GM18907 (cell line): ENCODE results near the gene UVSSA.
"Not testable (repeated sequence)": the region's sequence is repeated elsewhere in the genome, so short reads cannot be mapped to it uniquely, and the experiment has no call there.

Experiments
- ATAC-seq: cut with Tn5 transposase; IDR thresholded peaks from one replicate; pipeline ENCODE4 v1.9.1; 2021; ENCODE audit warnings: mild to moderate bottlenecking, moderate library complexity; ENCODE audit not compliant: unreplicated experiment

Gene UVSSA

DNA sequence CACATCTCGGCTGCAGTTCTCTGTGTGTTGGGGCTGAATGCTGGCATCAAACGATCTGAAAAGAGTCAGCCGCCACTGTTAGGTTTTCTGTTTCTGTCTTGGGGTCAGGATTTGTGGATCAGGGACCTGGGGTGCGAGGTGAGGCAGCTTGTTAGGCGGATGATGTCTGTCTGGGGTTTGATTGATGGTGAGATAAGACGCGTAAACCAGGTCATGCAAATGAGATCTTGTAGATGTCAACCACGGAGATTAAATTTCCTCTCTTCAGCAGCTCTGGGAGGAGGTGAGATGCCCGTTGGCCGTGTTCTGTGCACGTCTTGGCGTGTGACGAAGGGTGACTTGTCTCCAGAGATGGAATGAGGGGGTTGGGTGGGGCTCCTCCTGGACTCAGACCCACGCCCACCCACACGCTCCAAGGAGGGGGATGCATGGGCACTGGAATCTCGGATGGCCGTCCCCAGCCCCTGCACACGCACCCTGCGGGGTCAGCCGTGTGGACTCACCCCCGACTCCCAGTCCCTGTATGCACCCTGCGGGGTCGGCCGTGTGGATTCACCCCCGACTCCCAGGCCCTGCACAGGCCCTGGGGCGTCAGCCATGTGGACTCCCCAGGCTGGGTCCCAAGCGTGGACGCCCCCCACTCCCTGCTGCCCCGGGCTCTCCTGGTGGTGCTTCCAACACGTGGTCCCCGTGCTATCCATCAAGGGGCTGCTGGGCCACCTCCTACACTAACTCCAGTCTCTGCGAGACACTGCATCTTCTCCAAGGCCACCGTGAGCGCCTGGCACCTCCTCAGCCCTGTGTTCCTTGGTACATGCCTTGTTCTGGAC is 16.0 kb upstream of the UVSSA start:
- no peak for ATAC-seq

DNA sequence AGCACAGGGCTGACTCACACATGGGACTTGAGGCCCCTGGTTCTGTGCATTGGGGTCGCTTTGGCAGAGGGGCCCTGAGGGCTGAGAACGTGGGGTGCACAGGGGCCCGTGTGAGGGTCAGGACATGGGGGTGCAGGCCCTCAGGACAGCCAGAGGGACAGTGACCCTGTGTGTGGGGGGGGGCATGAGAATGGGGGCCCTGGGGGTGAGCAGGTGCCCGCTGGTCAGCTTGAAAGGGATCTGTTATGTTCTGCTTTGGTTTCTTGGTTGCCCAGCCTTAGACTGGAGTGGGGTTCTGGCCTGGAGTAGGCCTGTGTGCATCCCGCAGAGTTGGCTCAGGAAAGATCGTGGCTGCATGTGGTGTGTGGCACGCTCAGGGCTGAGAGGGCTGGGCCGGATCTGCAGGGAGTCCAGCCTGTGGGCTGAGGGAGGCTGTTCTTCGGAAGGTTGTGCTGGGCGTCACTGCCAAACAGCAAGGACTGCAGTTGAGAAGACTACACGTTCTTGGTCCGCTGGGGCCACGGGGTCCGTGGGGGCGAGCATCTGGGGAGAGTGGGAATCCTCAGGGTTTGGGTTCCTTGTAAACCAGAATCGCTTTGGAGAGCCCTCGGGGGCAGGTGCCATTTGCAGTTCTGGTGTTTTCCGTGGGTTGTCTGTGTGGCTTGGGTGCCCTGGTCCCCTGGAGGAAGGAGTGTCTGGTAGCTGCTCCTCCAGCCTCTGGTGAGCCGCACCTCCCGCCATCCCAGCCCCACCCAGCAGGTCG is 15.2 kb upstream of the UVSSA start:
- no peak for ATAC-seq

DNA sequence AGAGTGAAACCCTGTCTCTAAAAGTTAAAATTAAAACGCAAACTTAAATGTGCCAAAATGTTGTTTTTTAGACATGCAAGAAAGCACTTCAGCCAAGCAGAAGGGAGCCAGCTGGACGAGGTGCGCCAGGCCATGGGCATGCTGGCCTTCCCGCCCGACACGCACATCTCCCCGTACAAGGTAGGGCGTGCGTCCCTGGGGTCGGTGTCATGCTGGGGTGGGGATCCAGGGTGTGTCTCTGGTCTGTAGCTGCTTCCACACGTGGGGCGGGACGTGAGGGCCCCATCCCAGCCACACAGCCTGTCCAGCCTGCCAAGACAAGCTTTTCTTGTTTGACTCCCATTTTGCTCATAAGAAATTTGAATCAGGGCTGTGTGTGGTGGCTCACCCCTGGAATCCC is 14.3 kb upstream of the UVSSA start:
- ATAC-seq: no peak

DNA sequence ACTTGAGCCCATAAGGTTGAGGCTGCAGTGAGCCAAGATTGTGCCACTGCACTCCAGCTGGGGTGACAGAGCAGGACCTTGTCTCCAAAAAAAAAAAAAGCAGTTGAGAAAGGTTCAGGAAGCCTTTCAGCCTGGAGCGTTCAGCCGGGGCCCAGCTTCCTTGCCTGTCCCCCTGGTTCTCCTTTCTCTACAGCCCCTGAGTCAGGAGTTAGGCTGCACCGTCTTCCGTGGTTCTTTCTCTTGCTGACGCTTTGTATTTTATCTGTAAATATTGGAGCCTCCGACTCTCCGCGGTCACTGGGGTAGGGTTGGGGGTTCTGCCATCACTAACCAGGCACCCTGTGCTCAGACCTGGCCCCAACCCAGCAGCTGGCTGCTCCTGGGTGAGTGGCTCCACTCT is 13.8 kb upstream of the UVSSA start:
- ATAC-seq: no peak

GRCh38 chr4:1333851-1334578 is 13.0 kb upstream of the UVSSA start:
- ATAC-seq: not testable (repeated sequence)

GRCh38 chr4:1334579-1334895 is 12.5 kb upstream of the UVSSA start:
- no peak for ATAC-seq

GRCh38 chr4:1335193-1335883 is 11.7 kb upstream of the UVSSA start:
- ATAC-seq: not testable (repeated sequence)

DNA sequence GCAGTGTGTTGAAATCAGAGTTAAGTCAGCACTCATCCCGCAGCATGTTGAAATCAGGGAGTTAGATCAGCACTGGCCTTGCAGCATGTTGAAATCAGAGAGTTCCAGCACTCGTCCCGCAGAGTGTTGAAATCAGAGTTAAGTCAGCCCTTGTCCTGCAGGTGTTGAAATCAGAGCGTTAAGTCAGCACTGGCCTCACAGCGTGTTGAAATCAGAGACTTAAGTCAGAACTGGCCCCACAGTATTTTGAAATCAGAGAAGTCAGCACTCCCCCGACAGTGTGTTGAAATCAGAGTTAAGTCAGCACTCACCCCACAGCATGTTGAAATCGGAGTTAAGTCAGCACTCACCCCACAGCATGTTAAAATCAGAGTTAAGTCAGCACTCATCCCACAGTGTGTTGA is 10.9 kb upstream of the UVSSA start:
- ATAC-seq: no peak

GRCh38 chr4:1337376-1337831 is 9.6 kb upstream of the UVSSA start:
- ATAC-seq: no peak

GRCh38 chr4:1337951-1338751 is 8.9 kb upstream of the UVSSA start:
- no peak for ATAC-seq

- ATAC-seq: no peak
Measured at GRCh38 chr4:1338752-1339414, 8.1 kb upstream of the UVSSA start.

GRCh38 chr4:1339489-1339888 is 7.5 kb upstream of the UVSSA start:
- no peak for ATAC-seq

DNA sequence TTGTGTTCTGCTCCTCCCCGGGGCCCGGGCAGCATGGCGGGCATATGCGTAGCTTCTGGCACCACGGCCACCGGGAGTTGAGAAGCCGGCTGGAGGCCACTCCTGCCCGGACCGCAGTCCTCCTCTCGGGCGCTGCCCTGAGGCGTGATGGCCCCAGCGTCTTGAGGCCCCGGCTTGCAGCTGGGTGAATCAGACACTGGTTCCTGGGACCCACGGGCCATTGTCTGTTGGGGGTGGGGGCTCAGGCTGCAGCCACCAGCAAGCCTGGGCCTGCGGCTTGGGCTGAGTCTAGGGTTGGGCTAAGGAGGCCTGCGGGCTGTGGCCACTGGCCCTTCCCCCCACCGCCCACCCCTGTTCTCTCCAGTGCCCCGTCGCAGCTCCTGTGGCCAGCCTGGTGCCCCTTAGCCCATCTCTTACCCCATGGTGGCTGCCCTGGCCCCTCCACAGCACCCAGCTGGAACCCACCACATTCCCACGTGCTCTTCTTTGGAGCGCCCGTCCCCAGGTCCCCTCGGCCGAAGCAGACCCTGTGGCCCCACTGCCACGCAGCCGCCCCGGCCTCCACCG is 6.7 kb upstream of the UVSSA start:
- ATAC-seq: no peak

DNA sequence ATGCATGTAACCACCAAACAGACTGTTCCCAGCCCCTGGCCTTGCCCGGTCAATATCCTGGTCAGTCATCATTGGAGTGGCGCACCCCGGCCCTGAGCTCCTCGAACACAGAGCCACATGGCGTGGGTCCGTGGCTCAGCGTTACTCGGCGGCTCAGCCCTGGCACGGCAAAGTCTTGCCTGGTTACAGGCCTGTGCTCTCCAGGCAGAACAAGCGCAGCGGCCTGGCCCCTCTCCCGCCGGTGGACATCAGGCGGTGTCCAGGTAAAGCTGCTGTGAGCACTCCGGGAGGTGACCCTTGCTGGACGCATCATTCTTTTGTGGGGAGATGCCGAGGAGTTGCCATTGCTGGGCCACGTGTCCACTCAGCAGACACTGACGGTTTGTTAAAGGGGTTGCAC is 6.1 kb upstream of the UVSSA start:
- no peak for ATAC-seq

DNA sequence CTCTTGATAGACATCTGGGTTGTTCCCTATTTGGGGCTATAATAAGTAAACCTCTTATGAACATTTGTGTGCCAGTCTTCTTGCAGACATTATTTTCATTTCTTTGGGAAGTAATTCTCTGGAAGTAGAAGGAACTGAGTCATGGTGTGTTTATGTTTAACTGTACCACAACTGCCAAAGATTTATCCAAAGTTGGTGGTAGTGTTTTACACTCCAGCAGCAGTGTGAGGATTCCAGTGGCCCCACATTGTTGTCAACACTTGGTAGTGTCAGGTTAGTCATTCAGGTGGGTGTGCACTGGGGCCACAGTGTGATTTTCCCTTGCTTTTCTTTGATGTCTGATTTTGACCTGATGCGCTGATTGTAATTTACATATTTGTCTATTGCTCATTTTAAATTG is 5.0 kb upstream of the UVSSA start:
- ATAC-seq: no peak

GRCh38 chr4:1344696-1345095 is 2.3 kb upstream of the UVSSA start:
- no peak for ATAC-seq

DNA sequence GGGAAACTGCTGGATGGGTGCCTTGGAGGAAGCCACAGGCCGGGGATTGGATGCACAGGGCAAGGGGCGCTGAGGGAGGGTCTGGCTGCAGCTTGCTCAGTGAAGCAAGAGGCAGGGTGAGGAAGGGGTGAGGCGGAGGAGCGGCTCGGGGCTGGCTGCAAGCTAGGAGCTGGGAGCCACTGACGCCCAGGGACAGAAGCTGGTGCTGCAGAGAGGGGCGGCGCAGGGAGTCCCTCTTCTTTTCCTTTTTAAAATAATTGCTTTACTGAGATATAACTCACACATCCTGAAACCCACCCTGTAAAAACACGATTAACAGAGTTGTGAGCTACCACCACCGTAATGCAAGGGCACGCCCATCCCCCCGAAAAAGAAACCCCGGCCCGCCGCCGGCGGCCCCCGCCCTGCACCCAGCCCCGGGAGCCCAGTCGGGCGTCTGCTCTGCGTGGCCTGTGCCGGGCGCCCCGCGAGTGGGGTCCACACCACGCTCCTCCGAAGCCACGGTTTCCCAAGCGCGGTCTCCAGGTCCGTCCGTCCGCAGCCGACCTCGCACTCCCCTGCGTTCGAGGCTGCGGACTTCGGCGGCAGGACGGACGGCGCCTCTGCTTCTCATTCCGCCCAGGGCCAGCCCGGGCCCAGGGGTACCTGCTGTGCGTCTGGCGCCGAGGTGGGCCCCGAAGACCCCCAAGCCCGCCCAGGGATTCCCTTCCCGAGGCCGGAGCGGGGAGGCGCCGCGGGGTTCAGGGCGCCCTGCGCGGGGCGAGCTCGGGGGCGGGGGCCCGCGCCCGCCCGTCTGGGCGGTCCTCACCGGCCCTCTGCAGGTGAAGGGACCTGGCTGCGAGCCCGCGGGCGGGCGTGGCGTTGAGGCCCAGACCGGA is 866 bp upstream of the UVSSA start:
- peak; percentile 32 for ATAC-seq

DNA sequence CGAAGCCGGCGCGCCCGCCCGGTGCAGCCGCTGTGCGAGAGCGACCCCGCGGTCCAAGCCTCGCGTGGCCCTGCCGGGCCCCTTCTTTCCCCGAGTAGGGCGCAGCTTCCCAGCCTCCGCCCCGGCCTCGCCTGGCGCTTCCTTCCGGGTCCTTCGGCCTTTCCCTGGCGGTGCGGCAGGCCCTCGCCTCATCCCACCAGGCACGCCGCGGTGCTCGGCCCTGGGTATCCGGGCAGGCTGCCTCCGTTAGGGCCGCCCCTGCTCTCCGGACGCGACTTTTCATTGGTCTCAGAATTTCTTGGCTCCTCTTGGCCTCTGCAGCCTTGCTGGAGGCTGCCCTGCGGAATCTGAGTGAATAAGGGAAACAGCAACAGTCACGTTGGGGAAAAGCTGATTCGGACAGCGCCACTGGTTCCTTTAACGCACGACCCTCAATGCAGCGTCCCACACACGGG is 429 bp downstream of the UVSSA start:
- ATAC-seq: peak; percentile 37
